Measurements from ENCODE around the gene TRMT112. TPM values are rescaled to one million over a fixed set of nuclear protein-coding genes. Genes with fewer than 3 reads are reported as not detected.
A peak's percentile ranks its signal among the peaks of the same experiment; 100 is the strongest.

TRMT112 gene
- total RNA-seq, 1 donor from 2014 or later = 207 TPM

- Mint-ChIP-seq H3K27ac (ENCODE audit: unreplicated experiment) (no peak overlapping the region), H3K9me3 (no peaks in the 10 kb centered on the region), H3K4me1 (peaks cover 29% of the 10 kb centered on the region), H3K27me3 (ENCODE audit: low read depth) (peaks cover 56% of the 10 kb centered on the region), H3K36me3 (ENCODE audit: low read depth) (no peaks in the 10 kb centered on the region), H3K4me3 (no peak overlapping the region)
- no peak for DNase-seq (ENCODE audit: low read depth, low spot score)
- TF ChIP-seq CTCF (conservative IDR thresholded peaks at IDR 0.05) = no peak
Observed at GRCh38 chr11:64303109-64304031, 14.0 kb downstream of the TRMT112 start.

GRCh38 chr11:64299847-64300648, 17.3 kb downstream of the TRMT112 start, which contains the start of gene CATSPERZ:
Gene CATSPERZ (plus strand): TSS chr11:64300358. CDS start chr11:64300411, 53 bp downstream.
- TF ChIP-seq CTCF (conservative IDR thresholded peaks at IDR 0.05) = no peak
- peak within 1 kb of the TSS; percentile 81 for H3K4me3 Mint-ChIP-seq
- DNase-seq (ENCODE audit: low read depth, low spot score) = no peak
- H3K9me3 Mint-ChIP-seq = no peaks in the 10 kb centered on the region
- peaks cover 88% of the 10 kb centered on the region for H3K27me3 Mint-ChIP-seq (ENCODE audit: low read depth)
- H3K4me1 Mint-ChIP-seq = peaks cover 23% of the 10 kb centered on the region
- no peak within 1 kb of the TSS for H3K27ac Mint-ChIP-seq (ENCODE audit: unreplicated experiment)
- H3K36me3 Mint-ChIP-seq (ENCODE audit: low read depth) = no peaks in the 10 kb centered on the region

GRCh38 chr11:64298966-64299846, 18.2 kb downstream of the TRMT112 start:
- H3K27me3 Mint-ChIP-seq (ENCODE audit: low read depth) = peaks cover 91% of the 10 kb centered on the region
- no peak for TF ChIP-seq CTCF (conservative IDR thresholded peaks at IDR 0.05)
- no peaks in the 10 kb centered on the region for H3K36me3 Mint-ChIP-seq (ENCODE audit: low read depth)
- no peak overlapping the region for H3K27ac Mint-ChIP-seq (ENCODE audit: unreplicated experiment)
- peaks cover 24% of the 10 kb centered on the region for H3K4me1 Mint-ChIP-seq
- H3K4me3 Mint-ChIP-seq = peak overlapping the region; percentile 73
- DNase-seq (ENCODE audit: low read depth, low spot score) = no peak
- no peaks in the 10 kb centered on the region for H3K9me3 Mint-ChIP-seq

GRCh38 chr11:64297699-64298358, 19.5 kb downstream of the TRMT112 start:
- H3K36me3 Mint-ChIP-seq (ENCODE audit: low read depth) = no peaks in the 10 kb centered on the region
- peaks cover 97% of the 10 kb centered on the region for H3K27me3 Mint-ChIP-seq (ENCODE audit: low read depth)
- peak overlapping the region; percentile 56 for H3K4me3 Mint-ChIP-seq
- peaks cover 21% of the 10 kb centered on the region for H3K4me1 Mint-ChIP-seq
- H3K9me3 Mint-ChIP-seq = no peaks in the 10 kb centered on the region
- no peak overlapping the region for H3K27ac Mint-ChIP-seq (ENCODE audit: unreplicated experiment)
- TF ChIP-seq CTCF (conservative IDR thresholded peaks at IDR 0.05) = no peak
- no peak for DNase-seq (ENCODE audit: low read depth, low spot score)
